GM12878 (cell line): ENCODE measurements around the gene MYPN. TPM values are rescaled to one million over a fixed set of nuclear protein-coding genes. Genes with fewer than 3 reads are reported as not detected.

Experiments
- CHD4 ChIP-seq: fragments of 200-600 bp; sonication (generic); IDR thresholded peaks from 2 replicates; pipeline ENCODE4 v1.6.1; 2016; ENCODE audit warnings: mild to moderate bottlenecking
- MYB ChIP-seq: fragments of 150-350 bp; IDR thresholded peaks from 2 replicates; pipeline ENCODE4 v1.6.1; 2014; ENCODE audit warnings: mild to moderate bottlenecking, low read depth, low read length, borderline replicate concordance
- NR2C2 ChIP-seq: IDR thresholded peaks from 2 replicates; pipeline ENCODE4 v1.6.1; 2011; ENCODE audit warnings: borderline replicate concordance, low read depth; ENCODE audit not compliant: control insufficient read depth, insufficient read length
- PBX3 ChIP-seq: IDR thresholded peaks from 2 replicates; pipeline ENCODE4 v1.6.1; 2011; ENCODE audit warnings: mild to moderate bottlenecking, low read depth, low read length, moderate library complexity; ENCODE audit not compliant: insufficient replicate concordance
- SKIL ChIP-seq: fragments of 450-650 bp; IDR thresholded peaks from 2 replicates; pipeline ENCODE4 v1.6.1; 2017; ENCODE audit warnings: mild to moderate bottlenecking, low read depth, inconsistent platforms; ENCODE audit not compliant: poor library complexity, severe bottlenecking
- TCF12 ChIP-seq: IDR thresholded peaks from 2 replicates; pipeline ENCODE4 v1.6.1; 2011; ENCODE audit warnings: low read depth, mild to moderate bottlenecking, low read length
- polyA plus RNA-seq, 11 experiments: library from polyadenylated mRNA; depleted of rRNA in 4 of 11; unstranded in 6 of 11; stranded (reverse) in 5 of 11; fragments of >200 nt; fragmentation: Nextera tagmentation in 4 of 11; fragmentation: Illumina TruSeq in 1 of 11; extraction: Ambion mirVana in 4 of 11; extraction: Trizol in 1 of 11; gene quantifications; 1 replicate in 1 of 11; 2 replicates in 10 of 11; pipeline versions ENCODE4 v1.2.1 to v1.2.3, GENCODE V29; 2011 to 2016; ENCODE audit warnings: inconsistent platforms in 2 of 11, missing spikeins in 2 of 11, low read depth in 1 of 11
- total RNA-seq, 4 experiments: library from RNA; depleted of rRNA in 3 of 4; stranded (reverse); fragments of >200 nt in 3 of 4; fragmentation: Illumina TruSeq in 1 of 4; extraction: Trizol in 1 of 4; gene quantifications; 2 replicates each; pipeline versions ENCODE4 v1.2.1 to v1.2.3, GENCODE V29; 2013 to 2021
- TF ChIP-seq, protein P1 (sequence below): fragments of 450-650 bp; IDR thresholded peaks from 2 replicates; pipeline ENCODE4 v1.6.1; 2016; ENCODE audit warnings: mild to moderate bottlenecking, moderate library complexity, borderline replicate concordance

The MYPN gene
- total and polyA plus RNA-seq, 10 of the 15 experiments (the other 5 are each of a cell fraction or from before 2014, with no cell fraction given) = 0.01 to 0.02 TPM; not detected in 8

GRCh38 chr10:68084469-68084868, 24.8 kb upstream of the MYPN start (continued):
- no peak for TF ChIP-seq CHD4
- TF ChIP-seq NR2C2 = no peak
- TF ChIP-seq TCF12 = no peak
- TF ChIP-seq SKIL = no peak
- no peak for TF ChIP-seq MYB
- TF ChIP-seq, protein P1, sequence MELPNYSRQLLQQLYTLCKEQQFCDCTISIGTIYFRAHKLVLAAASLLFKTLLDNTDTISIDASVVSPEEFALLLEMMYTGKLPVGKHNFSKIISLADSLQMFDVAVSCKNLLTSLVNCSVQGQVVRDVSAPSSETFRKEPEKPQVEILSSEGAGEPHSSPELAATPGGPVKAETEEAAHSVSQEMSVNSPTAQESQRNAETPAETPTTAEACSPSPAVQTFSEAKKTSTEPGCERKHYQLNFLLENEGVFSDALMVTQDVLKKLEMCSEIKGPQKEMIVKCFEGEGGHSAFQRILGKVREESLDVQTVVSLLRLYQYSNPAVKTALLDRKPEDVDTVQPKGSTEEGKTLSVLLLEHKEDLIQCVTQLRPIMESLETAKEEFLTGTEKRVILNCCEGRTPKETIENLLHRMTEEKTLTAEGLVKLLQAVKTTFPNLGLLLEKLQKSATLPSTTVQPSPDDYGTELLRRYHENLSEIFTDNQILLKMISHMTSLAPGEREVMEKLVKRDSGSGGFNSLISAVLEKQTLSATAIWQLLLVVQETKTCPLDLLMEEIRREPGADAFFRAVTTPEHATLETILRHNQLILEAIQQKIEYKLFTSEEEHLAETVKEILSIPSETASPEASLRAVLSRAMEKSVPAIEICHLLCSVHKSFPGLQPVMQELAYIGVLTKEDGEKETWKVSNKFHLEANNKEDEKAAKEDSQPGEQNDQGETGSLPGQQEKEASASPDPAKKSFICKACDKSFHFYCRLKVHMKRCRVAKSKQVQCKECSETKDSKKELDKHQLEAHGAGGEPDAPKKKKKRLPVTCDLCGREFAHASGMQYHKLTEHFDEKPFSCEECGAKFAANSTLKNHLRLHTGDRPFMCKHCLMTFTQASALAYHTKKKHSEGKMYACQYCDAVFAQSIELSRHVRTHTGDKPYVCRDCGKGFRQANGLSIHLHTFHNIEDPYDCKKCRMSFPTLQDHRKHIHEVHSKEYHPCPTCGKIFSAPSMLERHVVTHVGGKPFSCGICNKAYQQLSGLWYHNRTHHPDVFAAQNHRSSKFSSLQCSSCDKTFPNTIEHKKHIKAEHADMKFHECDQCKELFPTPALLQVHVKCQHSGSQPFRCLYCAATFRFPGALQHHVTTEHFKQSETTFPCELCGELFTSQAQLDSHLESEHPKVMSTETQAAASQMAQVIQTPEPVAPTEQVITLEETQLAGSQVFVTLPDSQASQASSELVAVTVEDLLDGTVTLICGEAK = no peak
- TF ChIP-seq PBX3 = no peak
